ENCODE data around the gene GDE1. TPM values are rescaled to one million over a fixed set of nuclear protein-coding genes. Genes with fewer than 3 reads are reported as not detected.

GDE1 gene
- total and polyA plus RNA-seq, 4 donors = 14.8 to 39.1 (median 23.6) TPM

GRCh38 chr16:19518388-19518787 lies 3.5 kb downstream of the GDE1 start (continued):
- TF ChIP-seq ZBTB33 (IDR thresholded peaks at IDR 0.05) (no peak), GABPA (IDR thresholded peaks at IDR 0.05 in 1 of 2, conservative IDR thresholded peaks at IDR 0.05 in 1 of 2) (no peak), FOXA1 (IDR thresholded peaks at IDR 0.05) (no peak), TAF1 (conservative IDR thresholded peaks at IDR 0.05) (no peak)

- no peak overlapping the region for H3K4me3 ChIP-seq (ENCODE audit: low read depth in 1 of 3, low read length in 3 of 3)
- no peak for DNase-seq (ENCODE audit: low spot score)
- 83% methylated on average over 8 of the region's 8 CpGs for WGBS
- TF ChIP-seq ZBTB33 (IDR thresholded peaks at IDR 0.05) (no peak), FOXA1 (IDR thresholded peaks at IDR 0.05) (no peak), CTCF (IDR thresholded peaks at IDR 0.05; ENCODE audit: low read depth, low read length, missing input control) (no peak), HNF4G (IDR thresholded peaks at IDR 0.05) (no peak), NR2F2 (IDR thresholded peaks at IDR 0.05) (no peak), RXRA (IDR thresholded peaks at IDR 0.05) (no peak), JUND (IDR thresholded peaks at IDR 0.05) (no peak), RAD21 (IDR thresholded peaks at IDR 0.05) (no peak), TAF1 (conservative IDR thresholded peaks at IDR 0.05) (no peak), FOXA2 (IDR thresholded peaks at IDR 0.05) (no peak), ATF3 (IDR thresholded peaks at IDR 0.05) (no peak)
- H3K36me3 ChIP-seq (ENCODE audit: control insufficient read depth in 4 of 4, insufficient read depth in 3 of 4, low read depth in 1 of 4, low read length in 3 of 4) = peaks cover 0 to 12% (median 4%) of the 10 kb centered on the region in 4 donors
- no peaks in the 10 kb centered on the region for H3K9me3 ChIP-seq (ENCODE audit: control insufficient read depth in 4 of 4, low read length in 3 of 4)
- no peak overlapping the region for H3K27ac ChIP-seq (ENCODE audit: low read depth in 1 of 2, low read length in 2 of 2)
- no peak overlapping the region for H3K9ac ChIP-seq (ENCODE audit: low read depth in 1 of 2, low read length in 2 of 2)
- no peaks in the 10 kb centered on the region for H3K27me3 ChIP-seq (ENCODE audit: control insufficient read depth in 4 of 4, insufficient read depth in 4 of 4, low read length in 3 of 4)
- H3K4me1 ChIP-seq (ENCODE audit: control insufficient read depth in 4 of 4, insufficient read depth in 4 of 4, low read length in 3 of 4) = peaks cover 0 to 20% (median 13%) of the 10 kb centered on the region in 4 donors
Observed at GRCh38 chr16:19517424-19518089, 4.3 kb downstream of the GDE1 start.

GRCh38 chr16:19515757-19516156 lies 6.1 kb downstream of the GDE1 start:
- Histone ChIP-seq H3K4me3 (ENCODE audit: low read depth in 1 of 3, low read length in 3 of 3) (no peak overlapping the region), H3K36me3 (ENCODE audit: control insufficient read depth in 4 of 4, insufficient read depth in 3 of 4, low read depth in 1 of 4, low read length in 3 of 4) (peaks cover 0 to 12% (median 4%) of the 10 kb centered on the region in 4 donors), H3K9me3 (ENCODE audit: control insufficient read depth in 4 of 4, low read length in 3 of 4) (no peaks in the 10 kb centered on the region), H3K27me3 (ENCODE audit: control insufficient read depth in 4 of 4, insufficient read depth in 4 of 4, low read length in 3 of 4) (no peaks in the 10 kb centered on the region), H3K27ac (ENCODE audit: low read depth in 1 of 2, low read length in 2 of 2) (no peak overlapping the region), H3K9ac (ENCODE audit: low read depth in 1 of 2, low read length in 2 of 2) (no peak overlapping the region), H3K4me1 (ENCODE audit: control insufficient read depth in 4 of 4, insufficient read depth in 4 of 4, low read length in 3 of 4) (peaks cover 0 to 10% (median 5%) of the 10 kb centered on the region in 4 donors)
- no peak for DNase-seq (ENCODE audit: low spot score)
- TF ChIP-seq RXRA (IDR thresholded peaks at IDR 0.05) (no peak), RAD21 (IDR thresholded peaks at IDR 0.05) (no peak), MAX (IDR thresholded peaks at IDR 0.05) (no peak), JUND (IDR thresholded peaks at IDR 0.05) (no peak)
- 87% methylated on average over 2 of the region's 2 CpGs for WGBS
